WTC11 (cell line): Measurements from ENCODE around the gene POGZ. TPM values are rescaled to one million over a fixed set of nuclear protein-coding genes. Genes with fewer than 3 reads are reported as not detected.

Source experiments
- ATAC-seq: fragments of 200-7000 bp; cut with Tn5 transposase; 2 replicates; pipeline ENCODE4 v1.10.0; 2021; ENCODE audit warnings: mild to moderate bottlenecking, moderate library complexity
- CTCF ChIA-PET: fragments of 300-600 bp; sonication (Branson Sonifier 250); formaldehyde crosslinking; loops from one replicate; lab custom pipeline; 2021; ENCODE audit warnings: antibody characterized with exemption; lab: Charles Lee
- POLR2A ChIA-PET: fragments of 350-600 bp; sonication (Branson Sonifier 250); formaldehyde crosslinking; loops from one replicate; lab custom pipeline; 2021; ENCODE audit warnings: antibody characterized with exemption; lab: Charles Lee
- DNase-seq: peaks from one replicate; pipeline ENCODE4 v3.0.0; 2021; ENCODE audit warnings: low spot score
- H3K27ac Mint-ChIP-seq: 2 replicates; pipeline ENCODE4 v1.8.0; 2021; ENCODE audit warnings: mixed read lengths
- H3K27me3 Mint-ChIP-seq: 2 replicates; pipeline ENCODE4 v1.8.0; 2021; ENCODE audit warnings: low read depth, mild to moderate bottlenecking, moderate library complexity, mixed read lengths
- H3K36me3 Mint-ChIP-seq: 2 replicates; pipeline ENCODE4 v1.8.0; 2021; ENCODE audit warnings: mixed read lengths
- H3K4me1 Mint-ChIP-seq: 2 replicates; pipeline ENCODE4 v1.8.0; 2022; ENCODE audit warnings: mixed read lengths
- H3K4me3 Mint-ChIP-seq: 2 replicates; pipeline ENCODE4 v1.8.0; 2021; ENCODE audit warnings: mild to moderate bottlenecking, moderate library complexity, mixed read lengths
- H3K9me3 Mint-ChIP-seq: 2 replicates; pipeline ENCODE4 v1.8.0; 2021; ENCODE audit warnings: mixed read lengths
- CBFB ChIP-seq: sonication (generic); formaldehyde crosslinking; IDR thresholded peaks from 2 replicates; pipeline ENCODE4 v1.8.1; 2022; ENCODE audit warnings: mild to moderate bottlenecking, low read depth, missing genetic modification reagents
- FOXP1 ChIP-seq: sonication (generic); formaldehyde crosslinking; IDR thresholded peaks from 2 replicates; pipeline ENCODE4 v1.8.0; 2022; ENCODE audit warnings: missing genetic modification reagents, mild to moderate bottlenecking, moderate library complexity, borderline replicate concordance
- GTF2I ChIP-seq: fragments of 250-450 bp; sonication (Bioruptor Pico); conservative IDR thresholded peaks from 2 replicates; pipeline ENCODE4 v1.4.0; 2021; ENCODE audit warnings: mild to moderate bottlenecking
- HMGA2 ChIP-seq: fragments of 250-450 bp; sonication (Bioruptor Pico); IDR thresholded peaks from 2 replicates; pipeline ENCODE4 v1.4.0; 2021; ENCODE audit warnings: mild to moderate bottlenecking, moderate library complexity
- IRF2 ChIP-seq: sonication (generic); formaldehyde crosslinking; IDR thresholded peaks from 2 replicates; pipeline ENCODE4 v1.8.0; 2022; ENCODE audit warnings: low read depth, missing genetic modification reagents, borderline replicate concordance
- MYBL2 ChIP-seq: sonication (generic); formaldehyde crosslinking; IDR thresholded peaks from 2 replicates; pipeline ENCODE4 v1.8.1; 2023; ENCODE audit warnings: mild to moderate bottlenecking, moderate library complexity, missing genetic modification reagents
- RORB ChIP-seq: fragments of 250-450 bp; sonication (Bioruptor Pico); IDR thresholded peaks from 2 replicates; pipeline ENCODE4 v1.9.0; 2021; ENCODE audit warnings: mild to moderate bottlenecking
- TEAD1 ChIP-seq: sonication (generic); formaldehyde crosslinking; IDR thresholded peaks from 2 replicates; pipeline ENCODE4 v1.8.0; 2022; ENCODE audit warnings: mild to moderate bottlenecking, missing genetic modification reagents
- TP53 ChIP-seq: sonication (generic); formaldehyde crosslinking; IDR thresholded peaks from 2 replicates; pipeline ENCODE4 v1.8.1; 2023; ENCODE audit warnings: mild to moderate bottlenecking, missing genetic modification reagents
- USF1 ChIP-seq: sonication (generic); formaldehyde crosslinking; IDR thresholded peaks from 2 replicates; pipeline ENCODE4 v1.8.0; 2022; ENCODE audit warnings: mild to moderate bottlenecking, missing genetic modification reagents
- ZBTB21 ChIP-seq: sonication (generic); formaldehyde crosslinking; IDR thresholded peaks from 2 replicates; pipeline ENCODE4 v1.8.1; 2023; ENCODE audit warnings: mild to moderate bottlenecking, missing genetic modification reagents, borderline replicate concordance
- ZMAT4 ChIP-seq: fragments of 250-450 bp; sonication (Bioruptor Pico); IDR thresholded peaks from 2 replicates; pipeline ENCODE4 v1.9.0; 2021; ENCODE audit warnings: mild to moderate bottlenecking
- ZNF425 ChIP-seq: fragments of 250-450 bp; sonication (Bioruptor Pico); conservative IDR thresholded peaks from 2 replicates; pipeline ENCODE4 v1.9.0; 2021; ENCODE audit warnings: mild to moderate bottlenecking
- total RNA-seq: library from RNA; stranded (reverse); gene quantifications from 3 replicates; pipeline ENCODE4 v1.2.3, GENCODE V29; 2021
- TF ChIP-seq, protein P1 (sequence below): sonication (generic); formaldehyde crosslinking; IDR thresholded peaks from 2 replicates; pipeline ENCODE4 v1.8.1; 2022; ENCODE audit warnings: mild to moderate bottlenecking, missing genetic modification reagents, moderate library complexity, borderline replicate concordance
- TF ChIP-seq, protein P2 (sequence below): fragments of 250-450 bp; sonication (Bioruptor Pico); IDR thresholded peaks from 2 replicates; pipeline ENCODE4 v1.8.0; 2021; ENCODE audit warnings: mild to moderate bottlenecking
- TF ChIP-seq, protein P3 (sequence below): sonication (generic); formaldehyde crosslinking; IDR thresholded peaks from 2 replicates; pipeline ENCODE4 v1.8.1; 2023; ENCODE audit warnings: mild to moderate bottlenecking, missing genetic modification reagents

The POGZ gene
- total RNA-seq, 1 experiment from 2014 or later: 88.1 TPM

DNA sequence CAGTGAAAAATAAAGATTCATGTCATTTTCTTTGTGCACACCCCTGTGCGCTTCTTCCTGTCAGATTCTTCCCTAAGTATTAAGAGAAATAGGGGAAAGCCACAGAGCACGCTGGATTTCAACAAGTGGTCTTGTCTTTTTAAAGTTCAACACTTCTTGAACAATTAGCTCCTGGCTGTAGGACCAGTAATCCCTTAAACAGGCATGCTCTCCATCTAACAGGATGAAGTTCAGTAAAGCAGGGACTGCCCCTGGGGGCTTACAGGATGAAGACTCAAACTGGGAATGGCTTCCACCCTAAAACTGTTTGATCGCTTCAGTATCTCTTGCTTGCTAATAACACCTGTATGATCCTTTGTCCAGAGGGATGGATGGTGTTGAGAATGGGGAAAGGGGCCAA lies 55.7 kb downstream of the POGZ start:
- peaks cover 62% of the 10 kb centered on the region for H3K36me3 Mint-ChIP-seq
- ChIA-PET POLR2A (no interaction called here), CTCF (interaction anchor here (0.7 kb wide), 2 partner anchors 103 to 209 kb away, joined by 3 to 4 read pairs; no protein-coding TSS in a partner anchor)

DNA sequence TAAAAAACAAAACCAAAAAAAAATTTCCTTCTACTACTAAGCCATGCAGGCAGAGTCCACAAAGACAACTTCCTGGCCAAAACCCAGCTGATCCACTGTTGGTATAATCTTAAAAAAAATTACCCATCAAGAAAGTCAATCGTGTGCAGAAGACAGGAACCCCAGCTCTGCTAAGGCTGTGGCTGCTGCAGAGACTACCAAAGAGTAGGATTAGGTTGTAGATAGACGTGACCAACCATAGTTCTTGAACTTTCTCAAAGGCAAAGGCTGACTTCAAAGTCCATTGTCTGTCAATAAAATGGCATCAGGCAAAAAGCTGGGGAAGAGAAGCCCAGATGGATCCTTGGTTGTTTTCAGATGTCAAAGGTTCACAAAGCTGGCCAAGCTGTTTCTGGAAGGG lies 56.5 kb downstream of the POGZ start:
- ChIA-PET POLR2A (no interaction called here), CTCF (interaction anchor here (0.5 to 2.0 kb wide), 3 partner anchors 33 to 331 kb away, joined by 3 to 6 read pairs (median 3); no protein-coding TSS in a partner anchor)
- no peak for TF ChIP-seq TP53 (CRISPR knock-in tag)
- TF ChIP-seq TEAD1 (CRISPR knock-in tag): no peak
- TF ChIP-seq, protein P1, sequence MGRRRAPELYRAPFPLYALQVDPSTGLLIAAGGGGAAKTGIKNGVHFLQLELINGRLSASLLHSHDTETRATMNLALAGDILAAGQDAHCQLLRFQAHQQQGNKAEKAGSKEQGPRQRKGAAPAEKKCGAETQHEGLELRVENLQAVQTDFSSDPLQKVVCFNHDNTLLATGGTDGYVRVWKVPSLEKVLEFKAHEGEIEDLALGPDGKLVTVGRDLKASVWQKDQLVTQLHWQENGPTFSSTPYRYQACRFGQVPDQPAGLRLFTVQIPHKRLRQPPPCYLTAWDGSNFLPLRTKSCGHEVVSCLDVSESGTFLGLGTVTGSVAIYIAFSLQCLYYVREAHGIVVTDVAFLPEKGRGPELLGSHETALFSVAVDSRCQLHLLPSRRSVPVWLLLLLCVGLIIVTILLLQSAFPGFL (CRISPR knock-in tag): no peak
- TF ChIP-seq ZMAT4: no peak
- no peak for TF ChIP-seq MYBL2
- TF ChIP-seq IRF2: no peak
- TF ChIP-seq CBFB (CRISPR knock-in tag): no peak
- TF ChIP-seq RORB (CRISPR knock-in tag): no peak
- TF ChIP-seq, protein P2, sequence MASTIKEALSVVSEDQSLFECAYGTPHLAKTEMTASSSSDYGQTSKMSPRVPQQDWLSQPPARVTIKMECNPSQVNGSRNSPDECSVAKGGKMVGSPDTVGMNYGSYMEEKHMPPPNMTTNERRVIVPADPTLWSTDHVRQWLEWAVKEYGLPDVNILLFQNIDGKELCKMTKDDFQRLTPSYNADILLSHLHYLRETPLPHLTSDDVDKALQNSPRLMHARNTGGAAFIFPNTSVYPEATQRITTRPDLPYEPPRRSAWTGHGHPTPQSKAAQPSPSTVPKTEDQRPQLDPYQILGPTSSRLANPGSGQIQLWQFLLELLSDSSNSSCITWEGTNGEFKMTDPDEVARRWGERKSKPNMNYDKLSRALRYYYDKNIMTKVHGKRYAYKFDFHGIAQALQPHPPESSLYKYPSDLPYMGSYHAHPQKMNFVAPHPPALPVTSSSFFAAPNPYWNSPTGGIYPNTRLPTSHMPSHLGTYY (CRISPR knock-in tag): no peak
- no peak overlapping the region for H3K4me3 Mint-ChIP-seq
- H3K36me3 Mint-ChIP-seq: peaks cover 57% of the 10 kb centered on the region
- H3K4me1 Mint-ChIP-seq: peaks cover 11% of the 10 kb centered on the region
- no peak for DNase-seq
- no peaks in the 10 kb centered on the region for H3K9me3 Mint-ChIP-seq
- no peaks in the 10 kb centered on the region for H3K27me3 Mint-ChIP-seq
- peak overlapping the region; percentile 44 for H3K27ac Mint-ChIP-seq
- no peak for ATAC-seq

More for the DNA sequence above, 55.7 kb downstream of the POGZ start:
- DNase-seq (no peak), ATAC-seq (no peak)
- Mint-ChIP-seq H3K9me3 (no peaks in the 10 kb centered on the region), H3K27me3 (no peaks in the 10 kb centered on the region), H3K27ac (peak overlapping the region; percentile 39), H3K4me3 (no peak overlapping the region), H3K4me1 (peaks cover 11% of the 10 kb centered on the region)
- no peak for TF ChIP-seq MYBL2
- no peak for TF ChIP-seq FOXP1 (CRISPR knock-in tag)
- no peak for TF ChIP-seq USF1 (CRISPR knock-in tag)
- TF ChIP-seq GTF2I (CRISPR knock-in tag): no peak
- TF ChIP-seq ZBTB21 (CRISPR knock-in tag): no peak
- TF ChIP-seq, protein P3, sequence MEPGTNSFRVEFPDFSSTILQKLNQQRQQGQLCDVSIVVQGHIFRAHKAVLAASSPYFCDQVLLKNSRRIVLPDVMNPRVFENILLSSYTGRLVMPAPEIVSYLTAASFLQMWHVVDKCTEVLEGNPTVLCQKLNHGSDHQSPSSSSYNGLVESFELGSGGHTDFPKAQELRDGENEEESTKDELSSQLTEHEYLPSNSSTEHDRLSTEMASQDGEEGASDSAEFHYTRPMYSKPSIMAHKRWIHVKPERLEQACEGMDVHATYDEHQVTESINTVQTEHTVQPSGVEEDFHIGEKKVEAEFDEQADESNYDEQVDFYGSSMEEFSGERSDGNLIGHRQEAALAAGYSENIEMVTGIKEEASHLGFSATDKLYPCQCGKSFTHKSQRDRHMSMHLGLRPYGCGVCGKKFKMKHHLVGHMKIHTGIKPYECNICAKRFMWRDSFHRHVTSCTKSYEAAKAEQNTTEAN (CRISPR knock-in tag): no peak
- no peak for TF ChIP-seq HMGA2 (CRISPR knock-in tag)
- no peak for TF ChIP-seq ZNF425 (CRISPR knock-in tag)
- TF ChIP-seq RORB (CRISPR knock-in tag): no peak
